Gastroesophageal sphincter (tissue), 3 donors: ENCODE results near the gene SNPH.

ENCODE experiments used
- CTCF ChIP-seq, 4 experiments: fragments of 200-600 bp in 2 of 4; fragments of 450-650 bp in 2 of 4; sonication (generic) in 1 of 4; IDR thresholded peaks; one replicate each; pipeline ENCODE4 v1.5.1; 2017 to 2019; ENCODE audit warnings: antibody characterized with exemption in 4 of 4, mild to moderate bottlenecking in 2 of 4, moderate library complexity in 2 of 4
- POLR2AphosphoS5 ChIP-seq: sonication (generic); formaldehyde crosslinking; IDR thresholded peaks from one replicate; pipeline ENCODE4 v1.6.1; 2017; ENCODE audit warnings: antibody characterized with exemption

- no peak for TF ChIP-seq CTCF (IDR thresholded peaks at IDR 0.05)
- no peak for TF ChIP-seq POLR2AphosphoS5
These were observed 70.0 kb downstream of the SNPH start for GRCh38 chr20:1335961-1336698.
